Caco-2 (cell line): Measurements from ENCODE around the gene TYW1. TPM values are rescaled to one million over a fixed set of nuclear protein-coding genes. Genes with fewer than 3 reads are reported as not detected.
"Not testable (repeated sequence)": the region's sequence is repeated elsewhere in the genome, so short reads cannot be mapped to it uniquely, and the experiment has no call there.

ENCODE experiments used
- BruUV-seq: library from RNA; stranded (reverse); fragments of 400-500 nt; replicated peaks from 2 replicates; lab custom pipeline; 2021; lab: Mats Ljungman, UMichigan
- CTCF ChIA-PET: fragments of 300-600 bp; sonication (Branson Sonifier 250); formaldehyde crosslinking; loops from one replicate; lab custom pipeline; 2022; ENCODE audit warnings: antibody characterized with exemption; lab: Charles Lee
- POLR2A ChIA-PET: fragments of 300-600 bp; sonication (Branson Sonifier 250); formaldehyde crosslinking; loops from one replicate; lab custom pipeline; 2022; ENCODE audit warnings: antibody characterized with exemption; lab: Charles Lee
- DNase-seq, 2 experiments: peaks; one replicate each; pipeline versions ENCODE4 v3.0.0 to v3.0.0-alpha.2; 2020 to 2022
- H3K27me3 ChIP-seq: replicated peaks from 2 replicates; pipeline ENCODE4 v1.6.0; 2011; ENCODE audit warnings: low read length; ENCODE audit not compliant: control insufficient read depth, insufficient read depth
- H3K36me3 ChIP-seq: 2 replicates; pipeline ENCODE4 v1.5.1; 2011; ENCODE audit warnings: low read length; ENCODE audit not compliant: control insufficient read depth, insufficient read depth
- H3K4me1 ChIP-seq: fragments of 250-450 bp; sonication (Bioruptor Pico); 2 replicates; pipeline ENCODE4 v1.5.1; 2020; ENCODE audit warnings: mild to moderate bottlenecking
- H3K4me3 ChIP-seq: 2 replicates; pipeline ENCODE4 v1.5.1; 2011; ENCODE audit warnings: low read depth, mild to moderate bottlenecking, control low read depth, low read length
- H3K9me3 ChIP-seq: fragments of 250-450 bp; sonication (Bioruptor Pico); 2 replicates; pipeline ENCODE4 v1.5.1; 2020; ENCODE audit warnings: mild to moderate bottlenecking, moderate library complexity
- H3K27ac Mint-ChIP-seq: one replicate; pipeline ENCODE4 v1.8.0; 2022; ENCODE audit warnings: mixed read lengths; ENCODE audit not compliant: unreplicated experiment
- H3K27me3 Mint-ChIP-seq: one replicate; pipeline ENCODE4 v1.8.0; 2022; ENCODE audit warnings: mixed read lengths; ENCODE audit not compliant: insufficient read depth, unreplicated experiment
- H3K36me3 Mint-ChIP-seq: one replicate; pipeline ENCODE4 v1.8.0; 2022; ENCODE audit warnings: mild to moderate bottlenecking, mixed read lengths; ENCODE audit not compliant: insufficient read depth, unreplicated experiment
- H3K4me1 Mint-ChIP-seq: one replicate; pipeline ENCODE4 v1.8.0; 2022; ENCODE audit warnings: low read depth, mixed read lengths; ENCODE audit not compliant: unreplicated experiment
- H3K4me3 Mint-ChIP-seq: one replicate; pipeline ENCODE4 v1.8.0; 2022; ENCODE audit warnings: mild to moderate bottlenecking, moderate library complexity, mixed read lengths; ENCODE audit not compliant: unreplicated experiment
- H3K9me3 Mint-ChIP-seq: one replicate; pipeline ENCODE4 v1.8.0; 2022; ENCODE audit warnings: mixed read lengths; ENCODE audit not compliant: unreplicated experiment
- CTCF ChIP-seq, 2 experiments: fragments of 200-600 bp in 1 of 2; IDR thresholded peaks; 1 replicate in 1 of 2; 2 replicates in 1 of 2; pipeline versions ENCODE4 v1.5.1 to v1.8.0; 2011 to 2022; ENCODE audit warnings: antibody characterized with exemption in 1 of 2, control low read depth in 1 of 2, inconsistent platforms in 1 of 2, low read depth in 1 of 2, low read length in 1 of 2, mild to moderate bottlenecking in 1 of 2, moderate library complexity in 1 of 2; ENCODE audit not compliant: insufficient read depth in 1 of 2, severe bottlenecking in 1 of 2, unreplicated experiment in 1 of 2
- intact Hi-C: fragments of 100-400 bp; cut with micrococcal nuclease; formaldehyde crosslinking; loops from one replicate; pipeline ENCODE4 v1.10.0; 2022; ENCODE audit not compliant: unreplicated experiment
- total RNA-seq: library from RNA; stranded (reverse); gene quantifications from 2 replicates; pipeline ENCODE4 v1.2.3, GENCODE V29; 2022

The TYW1 gene
- total RNA-seq, 1 experiment from 2014 or later, result 26.9 TPM

DNA sequence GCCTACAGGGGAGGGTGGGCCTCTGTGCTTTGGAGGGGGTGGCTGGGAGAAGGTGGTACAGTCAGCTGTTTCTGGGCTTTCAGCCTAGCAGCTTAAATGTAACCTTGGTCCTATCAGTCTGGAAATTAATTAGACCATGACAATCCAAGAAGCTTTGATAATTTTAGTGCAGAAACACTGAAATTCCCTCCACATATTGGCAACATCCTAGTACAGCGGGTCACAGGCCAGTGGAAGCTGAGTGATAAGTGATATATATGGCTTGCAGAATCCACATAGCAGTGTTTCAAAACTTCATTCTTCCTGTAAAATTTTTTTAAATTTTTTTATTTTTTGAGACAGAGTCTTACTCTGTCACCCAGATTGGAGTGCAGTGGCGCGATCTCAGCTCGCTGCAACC is 212.6 kb downstream of the TYW1 start:
- no TSS peak for BruUV-seq
- Histone ChIP-seq H3K4me1 (no peaks in the 10 kb centered on the region), H3K27me3 (no peaks in the 10 kb centered on the region), H3K36me3 (no peaks in the 10 kb centered on the region), H3K4me3 (no peak overlapping the region), H3K9me3 (no peaks in the 10 kb centered on the region)
- Mint-ChIP-seq H3K4me1 (no peaks in the 10 kb centered on the region), H3K27me3 (no peaks in the 10 kb centered on the region), H3K4me3 (no peak overlapping the region), H3K27ac (no peak overlapping the region), H3K9me3 (peaks cover 11% of the 10 kb centered on the region), H3K36me3 (peaks cover 4% of the 10 kb centered on the region)
- POLR2A ChIA-PET, result no interaction called here
- no peak for DNase-seq
- CTCF ChIA-PET, result no interaction called here
- no peak for TF ChIP-seq CTCF (IDR thresholded peaks at IDR 0.05; ENCODE audit: insufficient read depth in 1 of 2, low read depth in 1 of 2, low read length in 1 of 2, severe bottlenecking in 1 of 2, unreplicated experiment in 1 of 2)
- intact Hi-C loops, result no loop called here

DNA sequence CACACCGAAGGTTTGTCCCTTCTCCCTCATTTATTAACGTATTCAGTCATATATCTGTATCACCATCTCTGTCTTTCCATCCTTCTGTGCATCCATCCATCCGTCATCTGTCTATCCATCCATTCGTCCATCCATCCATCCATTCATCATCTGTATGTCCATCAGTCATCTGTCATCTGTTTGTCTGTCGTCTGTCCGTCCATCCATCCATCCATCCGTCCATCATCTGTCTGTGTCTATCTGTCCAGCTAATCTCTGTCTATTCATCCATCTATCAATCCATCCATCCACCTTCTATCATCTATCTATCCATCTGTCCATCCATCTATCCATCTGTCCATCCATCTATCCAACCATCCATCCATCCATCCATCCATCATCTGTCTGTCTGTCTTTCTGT is 213.9 kb downstream of the TYW1 start:
- H3K4me3 Mint-ChIP-seq, result no peak overlapping the region
- ChIA-PET CTCF (no interaction called here), POLR2A (no interaction called here)
- H3K36me3 Mint-ChIP-seq, result peaks cover 9% of the 10 kb centered on the region
- Histone ChIP-seq H3K27me3 (no peaks in the 10 kb centered on the region), H3K4me1 (no peaks in the 10 kb centered on the region), H3K4me3 (no peak overlapping the region), H3K36me3 (no peaks in the 10 kb centered on the region), H3K9me3 (no peaks in the 10 kb centered on the region)
- no peak for TF ChIP-seq CTCF (IDR thresholded peaks at IDR 0.05; ENCODE audit: insufficient read depth in 1 of 2, low read depth in 1 of 2, low read length in 1 of 2, severe bottlenecking in 1 of 2, unreplicated experiment in 1 of 2)
- H3K27me3 Mint-ChIP-seq, result no peaks in the 10 kb centered on the region
- BruUV-seq, result no TSS peak
- peaks cover 11% of the 10 kb centered on the region for H3K9me3 Mint-ChIP-seq
- intact Hi-C loops, result no loop called here
- no peak overlapping the region for H3K27ac Mint-ChIP-seq
- no peaks in the 10 kb centered on the region for H3K4me1 Mint-ChIP-seq
- DNase-seq, result no peak

GRCh38 chr7:67211650-67212330 is 215.2 kb downstream of the TYW1 start:
- intact Hi-C loops, result not testable (repeated sequence)

GRCh38 chr7:67213038-67213437 is 216.4 kb downstream of the TYW1 start:
- BruUV-seq, H3K27me3 Mint-ChIP-seq, H3K36me3 Mint-ChIP-seq, H3K4me3 ChIP-seq, H3K4me1 Mint-ChIP-seq, CTCF ChIA-PET, H3K27me3 ChIP-seq, DNase-seq, H3K4me3 Mint-ChIP-seq, H3K27ac Mint-ChIP-seq, POLR2A ChIA-PET, H3K4me1 ChIP-seq, intact Hi-C loops, H3K9me3 ChIP-seq, H3K36me3 ChIP-seq: not testable (repeated sequence)
- peaks cover 11% of the 10 kb centered on the region for H3K9me3 Mint-ChIP-seq

More at GRCh38 chr7:67211650-67212330, 215.2 kb downstream of the TYW1 start:
- H3K27me3 Mint-ChIP-seq, H3K4me1 Mint-ChIP-seq, CTCF ChIA-PET, H3K9me3 ChIP-seq, H3K4me1 ChIP-seq, H3K36me3 ChIP-seq, DNase-seq, H3K4me3 Mint-ChIP-seq, POLR2A ChIA-PET, H3K4me3 ChIP-seq, H3K27me3 ChIP-seq, BruUV-seq, H3K27ac Mint-ChIP-seq, H3K36me3 Mint-ChIP-seq: not testable (repeated sequence)
- peaks cover 11% of the 10 kb centered on the region for H3K9me3 Mint-ChIP-seq

DNA sequence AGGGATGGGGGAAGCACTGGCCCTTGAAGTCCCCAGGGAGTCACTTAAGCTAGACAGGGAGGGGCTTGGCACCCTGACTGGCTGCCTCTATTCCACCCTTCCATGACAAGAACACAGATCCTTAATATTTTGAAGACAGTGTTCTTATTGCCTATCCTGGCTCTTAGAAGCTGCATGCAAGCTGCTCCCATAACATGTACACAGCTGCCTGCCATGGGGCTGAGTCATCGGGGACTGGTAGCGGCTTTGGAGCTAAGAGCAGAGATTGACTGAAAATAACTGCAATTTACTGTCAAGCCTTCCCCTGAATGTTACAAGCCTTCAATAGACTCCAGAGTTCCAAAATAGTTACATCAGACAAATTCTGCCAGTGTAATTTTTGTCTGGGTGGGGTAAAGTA is 226.9 kb downstream of the TYW1 start:
- H3K27me3 Mint-ChIP-seq, DNase-seq, H3K27ac Mint-ChIP-seq, H3K36me3 Mint-ChIP-seq, H3K4me3 Mint-ChIP-seq, BruUV-seq, H3K4me1 Mint-ChIP-seq, intact Hi-C loops, H3K4me1 ChIP-seq, H3K9me3 ChIP-seq, CTCF ChIA-PET, H3K4me3 ChIP-seq, H3K36me3 ChIP-seq, POLR2A ChIA-PET, H3K27me3 ChIP-seq, H3K9me3 Mint-ChIP-seq: not testable (repeated sequence)
